ENCODE data around the gene CHRD. TPM values are rescaled to one million over a fixed set of nuclear protein-coding genes. Genes with fewer than 3 reads are reported as not detected.

The CHRD gene
- total and polyA plus RNA-seq, 8 donors, result 5.2 to 27.2 (median 7.0) TPM

GRCh38 chr3:184409946-184410500 lies 30.2 kb downstream of the CHRD start:
- TF ChIP-seq CTCF (IDR thresholded peaks at IDR 0.05), result no peak
- TF ChIP-seq POLR2A (IDR thresholded peaks at IDR 0.05), result no peak
- no peak for TF ChIP-seq POLR2AphosphoS5 (IDR thresholded peaks at IDR 0.05)
- H3K4me3 ChIP-seq, result no peak overlapping the region
- H3K36me3 ChIP-seq, result no peaks in the 10 kb centered on the region
- H3K27ac ChIP-seq, result no peak overlapping the region
- H3K9me3 ChIP-seq, result no peaks in the 10 kb centered on the region
- no peak for DNase-seq
- intact Hi-C loops (cut with DNase I; ENCODE audit: low total_unique reads), result no loop called here
- WGBS, 5 donors, result 67 to 89% (median 78%) methylated on average over 8 to 12 of the region's 12 CpGs
- no peaks in the 10 kb centered on the region for H3K4me1 ChIP-seq
- H3K27me3 ChIP-seq, result no peaks in the 10 kb centered on the region

- no peak overlapping the region for H3K4me3 ChIP-seq
- intact Hi-C loops (cut with DNase I; ENCODE audit: low total_unique reads), result loop anchor here (5.0 kb wide), 1 partner anchor 128 kb away; no protein-coding TSS in a partner anchor
- no peak for DNase-seq
- TF ChIP-seq CTCF (IDR thresholded peaks at IDR 0.05) (no peak), EP300 (IDR thresholded peaks at IDR 0.05) (no peak), POLR2AphosphoS5 (IDR thresholded peaks at IDR 0.05) (no peak), POLR2A (IDR thresholded peaks at IDR 0.05) (no peak)
- no peak overlapping the region for H3K27ac ChIP-seq
- H3K36me3 ChIP-seq, result no peaks in the 10 kb centered on the region
- WGBS, 5 donors, result 76 to 90% (median 82%) methylated on average over 16 of the region's 16 CpGs
- peaks cover 0 to 4% (median 0%) of the 10 kb centered on the region in 4 donors for H3K4me1 ChIP-seq
- no peaks in the 10 kb centered on the region for H3K9me3 ChIP-seq
- no peaks in the 10 kb centered on the region for H3K27me3 ChIP-seq
Measured at GRCh38 chr3:184414418-184415202, 34.8 kb downstream of the CHRD start.

GRCh38 chr3:184415203-184415490 lies 35.3 kb downstream of the CHRD start:
- intact Hi-C loops (cut with DNase I; ENCODE audit: low total_unique reads), result loop anchor here (5.0 kb wide), 1 partner anchor 127 kb away; no protein-coding TSS in a partner anchor
- DNase-seq, result no peak
- Histone ChIP-seq H3K4me3 (no peak overlapping the region), H3K4me1 (peaks cover 0 to 4% (median 0%) of the 10 kb centered on the region in 4 donors), H3K9me3 (no peaks in the 10 kb centered on the region), H3K27me3 (no peaks in the 10 kb centered on the region), H3K27ac (no peak overlapping the region), H3K36me3 (no peaks in the 10 kb centered on the region)
- 67 to 82% (median 77%) methylated on average over 4 of the region's 4 CpGs for WGBS, 5 donors
- TF ChIP-seq POLR2AphosphoS5 (IDR thresholded peaks at IDR 0.05) (no peak), POLR2A (IDR thresholded peaks at IDR 0.05) (no peak), CTCF (IDR thresholded peaks at IDR 0.05) (no peak), EP300 (IDR thresholded peaks at IDR 0.05) (no peak)

- Histone ChIP-seq H3K4me3 (no peak overlapping the region), H3K27me3 (no peaks in the 10 kb centered on the region), H3K27ac (no peak overlapping the region), H3K4me1 (peaks cover 0 to 4% (median 0%) of the 10 kb centered on the region in 4 donors), H3K36me3 (no peaks in the 10 kb centered on the region), H3K9me3 (no peaks in the 10 kb centered on the region)
- intact Hi-C loops (cut with DNase I; ENCODE audit: low total_unique reads), result loop anchor here (5.0 kb wide), 1 partner anchor 125 kb away; no protein-coding TSS in a partner anchor
- WGBS, 5 donors, result 22 to 29% (median 28%) methylated on average over 11 to 14 of the region's 14 CpGs
- peak; percentile 80 to 87 for DNase-seq
- TF ChIP-seq EP300 (IDR thresholded peaks at IDR 0.05) (no peak), POLR2A (IDR thresholded peaks at IDR 0.05) (no peak), CTCF (IDR thresholded peaks at IDR 0.05) (peak in 5 of 7 experiments; percentile 75 to 95 (median 89)), POLR2AphosphoS5 (IDR thresholded peaks at IDR 0.05) (peak in 1 of 3 donors; percentile 40)
Measured at GRCh38 chr3:184417619-184418327, 37.9 kb downstream of the CHRD start.

Data from stomach (tissue), 9 donors.